GM12878 (cell line): ENCODE measurements around the gene CHRNE. TPM values are rescaled to one million over a fixed set of nuclear protein-coding genes. Genes with fewer than 3 reads are reported as not detected.

ENCODE experiments used
- BHLHE40 ChIP-seq, 2 experiments: fragments of 450-650 bp in 1 of 2; IDR thresholded peaks; 2 replicates each; pipeline ENCODE4 v1.6.1; 2011 to 2017; ENCODE audit warnings: low read depth in 2 of 2, borderline replicate concordance in 1 of 2, improper control_type of control experiment in 1 of 2, low read length in 1 of 2, mild to moderate bottlenecking in 1 of 2
- BRCA1 ChIP-seq: IDR thresholded peaks from 2 replicates; pipeline ENCODE4 v1.6.1; 2011; ENCODE audit warnings: low read depth, low read length, improper control_type of control experiment
- CHD4 ChIP-seq: fragments of 200-600 bp; sonication (generic); IDR thresholded peaks from 2 replicates; pipeline ENCODE4 v1.6.1; 2016; ENCODE audit warnings: mild to moderate bottlenecking
- DPF2 ChIP-seq: fragments of 450-650 bp; IDR thresholded peaks from 2 replicates; pipeline ENCODE4 v1.6.1; 2017; ENCODE audit warnings: mild to moderate bottlenecking
- EED ChIP-seq: sonication (generic); IDR thresholded peaks from 2 replicates; pipeline ENCODE4 v1.6.1; 2016; ENCODE audit warnings: antibody characterized with exemption, low read depth
- ETV6 ChIP-seq, 2 experiments: fragments of 450-650 bp in 1 of 2; IDR thresholded peaks in 1 of 2; conservative IDR thresholded peaks in 1 of 2; 2 replicates each; pipeline ENCODE4 v1.6.1; 2014; ENCODE audit warnings: antibody characterized with exemption in 1 of 2, borderline replicate concordance in 1 of 2, low read depth in 1 of 2, mild to moderate bottlenecking in 1 of 2, moderate library complexity in 1 of 2
- FOXK2 ChIP-seq: fragments of 450-650 bp; IDR thresholded peaks from 2 replicates; pipeline ENCODE4 v1.6.1; 2017; ENCODE audit warnings: mild to moderate bottlenecking, moderate library complexity
- FOXM1 ChIP-seq: IDR thresholded peaks from 2 replicates; pipeline ENCODE4 v1.6.1; 2012; ENCODE audit warnings: low read depth, mild to moderate bottlenecking, inconsistent platforms, low read length, moderate library complexity
- GABPA ChIP-seq: IDR thresholded peaks from 2 replicates; pipeline ENCODE4 v1.6.1; 2014; ENCODE audit warnings: antibody characterized with exemption, low read depth, mild to moderate bottlenecking, inconsistent platforms
- IRF4 ChIP-seq: IDR thresholded peaks from 2 replicates; pipeline ENCODE4 v1.6.1; 2011; ENCODE audit warnings: low read depth, low read length
- KLF5 ChIP-seq: fragments of 450-650 bp; IDR thresholded peaks from 2 replicates; pipeline ENCODE4 v1.6.1; 2014; ENCODE audit warnings: mild to moderate bottlenecking; ENCODE audit not compliant: partially characterized antibody
- PAX8 ChIP-seq: fragments of 450-650 bp; IDR thresholded peaks from 2 replicates; pipeline ENCODE4 v1.6.1; 2017; ENCODE audit warnings: mild to moderate bottlenecking, moderate library complexity
- PKNOX1 ChIP-seq: fragments of 450-650 bp; IDR thresholded peaks from 2 replicates; pipeline ENCODE4 v1.6.1; 2016; ENCODE audit warnings: mild to moderate bottlenecking
- RUNX3 ChIP-seq: IDR thresholded peaks from 2 replicates; pipeline ENCODE4 v1.6.1; 2012; ENCODE audit warnings: low read length, inconsistent platforms
- SREBF2 ChIP-seq: IDR thresholded peaks from 2 replicates; pipeline ENCODE4 v1.6.1; 2012; ENCODE audit warnings: mild to moderate bottlenecking, low read length
- SUPT20H ChIP-seq: IDR thresholded peaks from 2 replicates; pipeline ENCODE4 v1.6.1; 2011; ENCODE audit warnings: low read depth, mild to moderate bottlenecking, low read length, moderate library complexity, borderline replicate concordance; ENCODE audit not compliant: control insufficient read depth
- TCF7 ChIP-seq: IDR thresholded peaks from 2 replicates; pipeline ENCODE4 v1.6.1; 2014; ENCODE audit warnings: antibody characterized with exemption, borderline replicate concordance
- ZBTB4 ChIP-seq: fragments of 450-650 bp; formaldehyde crosslinking; IDR thresholded peaks from 2 replicates; pipeline ENCODE4 v1.4.0; 2022; ENCODE audit warnings: mild to moderate bottlenecking, moderate library complexity
- ZNF274 ChIP-seq: IDR thresholded peaks from one replicate; pipeline ENCODE4 v1.8.0; 2011; ENCODE audit not compliant: insufficient read length, insufficient read depth
- ZNF384 ChIP-seq: IDR thresholded peaks from 2 replicates; pipeline ENCODE4 v1.6.1; 2012; ENCODE audit warnings: low read depth, mild to moderate bottlenecking, low read length, improper control_type of control experiment, borderline replicate concordance
- ZZZ3 ChIP-seq: IDR thresholded peaks from 2 replicates; pipeline ENCODE4 v1.6.1; 2011; ENCODE audit warnings: low read depth; ENCODE audit not compliant: control insufficient read depth, insufficient read length
- polyA plus RNA-seq, 11 experiments: library from polyadenylated mRNA; depleted of rRNA in 4 of 11; unstranded in 6 of 11; stranded (reverse) in 5 of 11; fragments of >200 nt; fragmentation: Nextera tagmentation in 4 of 11; fragmentation: Illumina TruSeq in 1 of 11; extraction: Ambion mirVana in 4 of 11; extraction: Trizol in 1 of 11; gene quantifications; 1 replicate in 1 of 11; 2 replicates in 10 of 11; pipeline versions ENCODE4 v1.2.1 to v1.2.3, GENCODE V29; 2011 to 2016; ENCODE audit warnings: inconsistent platforms in 2 of 11, missing spikeins in 2 of 11, low read depth in 1 of 11
- total RNA-seq, 4 experiments: library from RNA; depleted of rRNA in 3 of 4; stranded (reverse); fragments of >200 nt in 3 of 4; fragmentation: Illumina TruSeq in 1 of 4; extraction: Trizol in 1 of 4; gene quantifications; 2 replicates each; pipeline versions ENCODE4 v1.2.1 to v1.2.3, GENCODE V29; 2013 to 2021
- TF ChIP-seq, protein P1 (sequence below): fragments of 450-650 bp; IDR thresholded peaks from 2 replicates; pipeline ENCODE4 v1.6.1; 2017; ENCODE audit warnings: mild to moderate bottlenecking, moderate library complexity

CHRNE gene
- total and polyA plus RNA-seq, 10 of the 15 experiments (the other 5 are each of a cell fraction or from before 2014, with no cell fraction given), result 0.05 to 0.11 (median 0.08) TPM; not detected in 6

DNA sequence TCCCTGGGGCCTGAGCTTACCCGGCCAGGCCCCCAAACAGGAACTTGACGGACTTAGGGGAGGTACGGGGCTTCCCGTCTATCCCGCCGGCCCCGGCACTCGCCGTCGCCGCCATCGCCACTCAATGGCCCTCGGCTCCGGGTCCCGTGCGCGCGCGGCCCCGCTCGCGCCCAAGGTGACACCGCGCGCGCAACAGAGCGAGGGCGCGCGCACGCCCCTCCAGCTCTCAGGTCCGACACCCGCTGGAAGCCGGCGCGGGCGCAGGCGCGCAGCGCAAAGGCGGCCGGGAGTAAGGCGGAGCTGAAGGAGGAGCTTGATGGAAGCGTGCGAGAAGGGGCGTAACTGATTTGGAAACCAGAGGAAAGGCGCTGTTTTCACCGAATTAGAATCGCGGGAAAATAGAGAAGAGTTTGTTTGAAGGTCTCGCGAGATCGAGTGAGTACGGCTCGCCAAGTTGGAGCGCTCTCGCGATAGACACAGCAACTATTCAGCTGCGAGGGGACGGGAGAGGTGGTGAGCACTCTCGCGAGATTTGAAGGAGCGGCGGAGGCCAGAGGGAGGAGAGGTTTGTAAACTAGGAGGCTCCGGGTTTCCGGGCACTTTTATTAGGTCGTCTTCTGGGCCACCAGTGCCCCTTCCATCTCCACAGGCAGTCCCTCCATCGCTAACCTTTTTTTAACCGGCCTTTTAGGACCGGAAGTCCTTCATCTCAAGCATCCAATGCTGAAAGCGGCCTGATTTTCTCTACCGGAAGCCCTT is 37.1 kb upstream of the CHRNE start, which contains the start of the genes RNF167 and SLC25A11 (continued):
- peak; percentile 70 for TF ChIP-seq FOXK2
- peak; percentile 100 for TF ChIP-seq BRCA1
- TF ChIP-seq CHD4, result no peak
- no peak for TF ChIP-seq ZZZ3
- TF ChIP-seq FOXM1, result no peak
- no peak for TF ChIP-seq ZNF384
- TF ChIP-seq GABPA, result no peak
- peak; percentile 95 to 99 for TF ChIP-seq BHLHE40 (IDR thresholded peaks at IDR 0.05; ENCODE audit: borderline replicate concordance in 1 of 2, low read depth in 2 of 2, low read length in 1 of 2)
- TF ChIP-seq EED, result no peak; the same call in 1 of the 2 replicates
- TF ChIP-seq IRF4, result no peak
- TF ChIP-seq, protein P1, sequence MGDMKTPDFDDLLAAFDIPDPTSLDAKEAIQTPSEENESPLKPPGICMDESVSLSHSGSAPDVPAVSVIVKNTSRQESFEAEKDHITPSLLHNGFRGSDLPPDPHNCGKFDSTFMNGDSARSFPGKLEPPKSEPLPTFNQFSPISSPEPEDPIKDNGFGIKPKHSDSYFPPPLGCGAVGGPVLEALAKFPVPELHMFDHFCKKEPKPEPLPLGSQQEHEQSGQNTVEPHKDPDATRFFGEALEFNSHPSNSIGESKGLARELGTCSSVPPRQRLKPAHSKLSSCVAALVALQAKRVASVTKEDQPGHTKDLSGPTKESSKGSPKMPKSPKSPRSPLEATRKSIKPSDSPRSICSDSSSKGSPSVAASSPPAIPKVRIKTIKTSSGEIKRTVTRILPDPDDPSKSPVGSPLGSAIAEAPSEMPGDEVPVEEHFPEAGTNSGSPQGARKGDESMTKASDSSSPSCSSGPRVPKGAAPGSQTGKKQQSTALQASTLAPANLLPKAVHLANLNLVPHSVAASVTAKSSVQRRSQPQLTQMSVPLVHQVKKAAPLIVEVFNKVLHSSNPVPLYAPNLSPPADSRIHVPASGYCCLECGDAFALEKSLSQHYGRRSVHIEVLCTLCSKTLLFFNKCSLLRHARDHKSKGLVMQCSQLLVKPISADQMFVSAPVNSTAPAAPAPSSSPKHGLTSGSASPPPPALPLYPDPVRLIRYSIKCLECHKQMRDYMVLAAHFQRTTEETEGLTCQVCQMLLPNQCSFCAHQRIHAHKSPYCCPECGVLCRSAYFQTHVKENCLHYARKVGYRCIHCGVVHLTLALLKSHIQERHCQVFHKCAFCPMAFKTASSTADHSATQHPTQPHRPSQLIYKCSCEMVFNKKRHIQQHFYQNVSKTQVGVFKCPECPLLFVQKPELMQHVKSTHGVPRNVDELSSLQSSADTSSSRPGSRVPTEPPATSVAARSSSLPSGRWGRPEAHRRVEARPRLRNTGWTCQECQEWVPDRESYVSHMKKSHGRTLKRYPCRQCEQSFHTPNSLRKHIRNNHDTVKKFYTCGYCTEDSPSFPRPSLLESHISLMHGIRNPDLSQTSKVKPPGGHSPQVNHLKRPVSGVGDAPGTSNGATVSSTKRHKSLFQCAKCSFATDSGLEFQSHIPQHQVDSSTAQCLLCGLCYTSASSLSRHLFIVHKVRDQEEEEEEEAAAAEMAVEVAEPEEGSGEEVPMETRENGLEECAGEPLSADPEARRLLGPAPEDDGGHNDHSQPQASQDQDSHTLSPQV, result no peak
- TF ChIP-seq SREBF2, result no peak
- TF ChIP-seq SUPT20H, result no peak
- TF ChIP-seq PAX8, result no peak
- no peak for TF ChIP-seq KLF5
- TF ChIP-seq ETV6 (conservative IDR thresholded peaks at IDR 0.05 in 1 of 2, IDR thresholded peaks at IDR 0.05 in 1 of 2; ENCODE audit: borderline replicate concordance in 1 of 2, low read depth in 1 of 2), result no peak
- no peak for TF ChIP-seq TCF7
- TF ChIP-seq ZBTB4, result no peak
- peak; percentile 67; the same call in 1 of the 2 replicates for TF ChIP-seq DPF2
- TF ChIP-seq ZNF274, result no peak
- TF ChIP-seq RUNX3, result no peak
- peak; percentile 93 for TF ChIP-seq PKNOX1
